DOHH2 (cell line): ENCODE data around the gene SOX10.

Experiments used
- H3F3A ChIP-seq: fragments of 200-600 bp; sonication (generic), shearing (Covaris generic); 2 replicates; pipeline ENCODE4 v1.6.0; 2016; ENCODE audit warnings: antibody characterized with exemption, mild to moderate bottlenecking; ENCODE audit not compliant: control insufficient read depth, insufficient read depth
- H3K27ac ChIP-seq: fragments of 200-600 bp; sonication (generic); 2 replicates; pipeline ENCODE4 v1.5.1; 2014; ENCODE audit warnings: low read depth, mild to moderate bottlenecking, low read length, moderate library complexity
- H3K27me3 ChIP-seq: fragments of 200-600 bp; sonication (generic); 2 replicates; pipeline ENCODE4 v1.6.1; 2014; ENCODE audit warnings: mild to moderate bottlenecking, low read length, mixed read lengths; ENCODE audit not compliant: control insufficient read depth
- H3K36me3 ChIP-seq: fragments of 200-600 bp; sonication (generic); 2 replicates; pipeline ENCODE4 v1.6.1; 2014; ENCODE audit warnings: mild to moderate bottlenecking, low read length, moderate library complexity, mixed read lengths; ENCODE audit not compliant: control insufficient read depth
- H3K4me1 ChIP-seq: fragments of 200-600 bp; sonication (generic); 2 replicates; pipeline ENCODE4 v1.6.1; 2014; ENCODE audit warnings: mild to moderate bottlenecking, low read length, mixed read lengths; ENCODE audit not compliant: control insufficient read depth
- H3K4me2 ChIP-seq: fragments of 200-600 bp; sonication (generic); 2 replicates; pipeline ENCODE4 v1.6.0; 2014; ENCODE audit warnings: mild to moderate bottlenecking, low read length, moderate library complexity
- H3K4me3 ChIP-seq: fragments of 200-600 bp; sonication (generic); 2 replicates; pipeline ENCODE4 v1.5.1; 2014; ENCODE audit warnings: mild to moderate bottlenecking, low read length, mixed read lengths
- H3K79me2 ChIP-seq: fragments of 200-600 bp; sonication (generic); 2 replicates; pipeline ENCODE4 v1.6.1; 2014; ENCODE audit warnings: mild to moderate bottlenecking, low read length, mixed read lengths; ENCODE audit not compliant: control insufficient read depth
- H3K9me2 ChIP-seq: fragments of 200-600 bp; sonication (generic); replicated peaks from 2 replicates; pipeline ENCODE4 v1.6.1; 2014; ENCODE audit warnings: mild to moderate bottlenecking, low read length, mixed read lengths; ENCODE audit not compliant: control insufficient read depth
- H3K9me3 ChIP-seq: fragments of 200-600 bp; sonication (generic); 2 replicates; pipeline ENCODE4 v1.6.1; 2014; ENCODE audit warnings: antibody characterized with exemption, low read length, mixed read lengths; ENCODE audit not compliant: control insufficient read depth, insufficient read depth
- H4K20me1 ChIP-seq: fragments of 200-600 bp; sonication (generic); 2 replicates; pipeline ENCODE4 v1.6.0; 2014; ENCODE audit warnings: low read depth, mild to moderate bottlenecking, antibody characterized with exemption, low read length, moderate library complexity; ENCODE audit not compliant: control insufficient read depth, insufficient read depth
- CTCF ChIP-seq: fragments of 200-600 bp; sonication (generic); IDR thresholded peaks from one replicate; pipeline ENCODE4 v1.5.1; 2014; ENCODE audit warnings: antibody characterized with exemption, mild to moderate bottlenecking, low read depth, low read length; ENCODE audit not compliant: poor library complexity, severe bottlenecking
- EZH2phosphoT487 ChIP-seq: fragments of 200-600 bp; sonication (generic); IDR thresholded peaks from 2 replicates; pipeline ENCODE4 v1.6.1; 2017; ENCODE audit warnings: borderline replicate concordance, mild to moderate bottlenecking, antibody characterized with exemption, low read length, moderate library complexity, mixed read lengths

Gene SOX10

GRCh38 chr22:37983860-37984791 lies at the start of gene SOX10:
Gene SOX10 (minus strand): TSS chr22:37984555. CDS start chr22:37983784, 771 bp downstream.
- H3K9me3 ChIP-seq: no peaks in the 10 kb centered on the region
- H4K20me1 ChIP-seq: no peaks in the 10 kb centered on the region
- no peak within 1 kb of the TSS for H3K27ac ChIP-seq
- no peaks in the 10 kb centered on the region for H3K4me1 ChIP-seq
- no peak within 1 kb of the TSS for H3K4me2 ChIP-seq
- H3K79me2 ChIP-seq: no peaks in the 10 kb centered on the region
- no peaks in the 10 kb centered on the region for H3K9me2 ChIP-seq
- no peaks in the 10 kb centered on the region for H3K27me3 ChIP-seq
- TF ChIP-seq EZH2phosphoT487: no peak
- no peak for TF ChIP-seq CTCF
- no peaks in the 10 kb centered on the region for H3F3A ChIP-seq
- no peaks in the 10 kb centered on the region for H3K36me3 ChIP-seq
- no peak within 1 kb of the TSS for H3K4me3 ChIP-seq

GRCh38 chr22:38033522-38034277 lies 49.3 kb upstream of the SOX10 start:
- H4K20me1 ChIP-seq: no peaks in the 10 kb centered on the region
- H3K36me3 ChIP-seq: no peaks in the 10 kb centered on the region
- H3F3A ChIP-seq: no peaks in the 10 kb centered on the region
- H3K27me3 ChIP-seq: no peaks in the 10 kb centered on the region
- TF ChIP-seq EZH2phosphoT487: no peak
- TF ChIP-seq CTCF: no peak
- no peaks in the 10 kb centered on the region for H3K79me2 ChIP-seq
- no peaks in the 10 kb centered on the region for H3K9me3 ChIP-seq
- H3K27ac ChIP-seq: no peak overlapping the region
- H3K4me2 ChIP-seq: peak overlapping the region; percentile 57
- peaks cover 22% of the 10 kb centered on the region for H3K4me1 ChIP-seq
- no peaks in the 10 kb centered on the region for H3K9me2 ChIP-seq
- H3K4me3 ChIP-seq: 0 out of 2 replicates have a peak overlapping the region, but pooled peaks have one; percentile 17

- no peaks in the 10 kb centered on the region for H4K20me1 ChIP-seq
- no peak overlapping the region for H3K27ac ChIP-seq
- no peaks in the 10 kb centered on the region for H3K79me2 ChIP-seq
- no peak overlapping the region for H3K4me2 ChIP-seq
- no peak overlapping the region for H3K4me3 ChIP-seq
- no peaks in the 10 kb centered on the region for H3K27me3 ChIP-seq
- H3K4me1 ChIP-seq: peaks cover 22% of the 10 kb centered on the region
- H3K36me3 ChIP-seq: no peaks in the 10 kb centered on the region
- TF ChIP-seq CTCF (no peak), EZH2phosphoT487 (no peak)
- H3K9me2 ChIP-seq: no peaks in the 10 kb centered on the region
- H3F3A ChIP-seq: no peaks in the 10 kb centered on the region
- no peaks in the 10 kb centered on the region for H3K9me3 ChIP-seq
Observed at GRCh38 chr22:38032681-38033521, 48.5 kb upstream of the SOX10 start.
